GM12891 (cell line): ENCODE results near the gene ATXN1.

ENCODE experiments used
- POLR2A ChIP-seq: IDR thresholded peaks from 2 replicates; pipeline ENCODE4 v1.6.1; 2011; ENCODE audit warnings: low read depth, low read length, control low read depth
- POLR2AphosphoS5 ChIP-seq: IDR thresholded peaks from 2 replicates; pipeline ENCODE4 v1.6.1; 2011; ENCODE audit warnings: low read depth, low read length, control low read depth
- POU2F2 ChIP-seq: IDR thresholded peaks from 2 replicates; pipeline ENCODE4 v1.6.1; 2011; ENCODE audit warnings: low read depth, mild to moderate bottlenecking, control low read depth, low read length, moderate library complexity
- SPI1 ChIP-seq: IDR thresholded peaks from 2 replicates; pipeline ENCODE4 v1.6.1; 2011; ENCODE audit warnings: low read depth, low read length, control low read depth

DNA sequence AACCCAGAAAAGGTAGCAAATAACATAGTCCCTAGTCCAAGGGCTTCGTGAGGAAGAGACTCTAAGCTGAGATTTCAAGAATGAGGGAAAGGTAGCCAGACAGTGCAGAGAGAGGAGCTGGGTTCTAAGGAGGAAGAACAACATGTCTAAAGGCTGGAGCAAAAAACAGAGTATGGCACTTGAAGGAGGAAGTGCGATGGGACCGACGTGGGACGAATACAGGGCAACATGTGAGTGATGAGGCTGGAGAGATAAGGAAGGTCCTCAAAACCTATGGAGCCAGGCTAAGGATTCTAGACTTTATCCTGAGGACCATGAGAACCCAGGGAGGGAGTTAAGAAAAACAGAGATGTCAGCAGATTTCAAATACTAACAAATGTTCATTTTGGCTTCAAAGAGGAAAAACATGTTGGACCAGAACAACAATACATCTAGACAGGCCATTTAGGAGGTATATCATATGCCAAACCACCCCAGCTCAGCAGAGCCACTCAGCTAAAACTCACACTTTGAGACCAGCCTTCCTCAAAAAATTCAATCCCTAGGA lies 17.5 kb downstream of the ATXN1 start:
- no peak for TF ChIP-seq SPI1
- TF ChIP-seq POLR2A, result no peak
- TF ChIP-seq POLR2AphosphoS5, result no peak
- no peak for TF ChIP-seq POU2F2
